RWPE1 (cell line): ENCODE measurements around the gene RAD18.

Experiments used
- CTCF ChIA-PET: fragments of 350-600 bp; sonication (Branson Sonifier 250); formaldehyde crosslinking; extraction: SDS; loops from one replicate; lab custom pipeline; 2021; lab: Yijun Ruan, JAX
- POLR2A ChIA-PET: fragments of 400-600 bp; formaldehyde crosslinking; extraction: SDS; loops from one replicate; lab custom pipeline; 2020; ENCODE audit warnings: antibody characterized with exemption; ENCODE audit not compliant: low non-redundant PET; lab: Yijun Ruan, JAX
- DNase-seq: peaks from one replicate; pipeline ENCODE4 v3.0.0; 2012; ENCODE audit warnings: low spot score
- H3K27ac ChIP-seq: fragments of 450-650 bp; 2 replicates; pipeline ENCODE4 v1.5.1; 2017
- TF ChIP-seq, protein P1 (sequence below): fragments of 450-650 bp; conservative IDR thresholded peaks from 2 replicates; pipeline ENCODE4 v1.5.1; 2017; ENCODE audit warnings: low read depth, mild to moderate bottlenecking

The RAD18 gene

DNA sequence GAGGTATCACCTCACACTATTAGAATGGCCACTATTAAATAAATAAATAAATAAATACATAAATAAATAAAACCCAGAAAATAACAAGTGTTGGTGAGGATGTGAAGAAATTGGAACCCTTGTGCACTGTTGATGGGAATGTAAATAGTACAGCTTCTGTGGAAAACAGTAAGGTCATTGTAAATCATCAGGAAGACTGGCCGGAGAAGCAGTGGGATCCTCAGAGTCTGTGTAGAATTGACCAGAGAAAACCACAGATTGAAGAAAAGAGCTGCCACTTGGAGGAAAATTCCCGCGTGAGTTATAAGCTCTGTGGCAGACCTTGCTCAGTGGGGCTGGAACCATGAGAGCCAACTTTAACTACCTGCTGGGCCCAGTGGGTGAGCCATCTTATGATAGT lies 92.0 kb downstream of the RAD18 start:
- H3K27ac ChIP-seq, result no peak overlapping the region
- DNase-seq, result no peak
- TF ChIP-seq, protein P1, sequence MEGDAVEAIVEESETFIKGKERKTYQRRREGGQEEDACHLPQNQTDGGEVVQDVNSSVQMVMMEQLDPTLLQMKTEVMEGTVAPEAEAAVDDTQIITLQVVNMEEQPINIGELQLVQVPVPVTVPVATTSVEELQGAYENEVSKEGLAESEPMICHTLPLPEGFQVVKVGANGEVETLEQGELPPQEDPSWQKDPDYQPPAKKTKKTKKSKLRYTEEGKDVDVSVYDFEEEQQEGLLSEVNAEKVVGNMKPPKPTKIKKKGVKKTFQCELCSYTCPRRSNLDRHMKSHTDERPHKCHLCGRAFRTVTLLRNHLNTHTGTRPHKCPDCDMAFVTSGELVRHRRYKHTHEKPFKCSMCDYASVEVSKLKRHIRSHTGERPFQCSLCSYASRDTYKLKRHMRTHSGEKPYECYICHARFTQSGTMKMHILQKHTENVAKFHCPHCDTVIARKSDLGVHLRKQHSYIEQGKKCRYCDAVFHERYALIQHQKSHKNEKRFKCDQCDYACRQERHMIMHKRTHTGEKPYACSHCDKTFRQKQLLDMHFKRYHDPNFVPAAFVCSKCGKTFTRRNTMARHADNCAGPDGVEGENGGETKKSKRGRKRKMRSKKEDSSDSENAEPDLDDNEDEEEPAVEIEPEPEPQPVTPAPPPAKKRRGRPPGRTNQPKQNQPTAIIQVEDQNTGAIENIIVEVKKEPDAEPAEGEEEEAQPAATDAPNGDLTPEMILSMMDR, result no peak
- ChIA-PET POLR2A (no interaction called here), CTCF (interaction anchor here (0.6 kb wide), 1 partner anchor 243 kb away, joined by 3 read pairs; no protein-coding TSS in a partner anchor)

DNA sequence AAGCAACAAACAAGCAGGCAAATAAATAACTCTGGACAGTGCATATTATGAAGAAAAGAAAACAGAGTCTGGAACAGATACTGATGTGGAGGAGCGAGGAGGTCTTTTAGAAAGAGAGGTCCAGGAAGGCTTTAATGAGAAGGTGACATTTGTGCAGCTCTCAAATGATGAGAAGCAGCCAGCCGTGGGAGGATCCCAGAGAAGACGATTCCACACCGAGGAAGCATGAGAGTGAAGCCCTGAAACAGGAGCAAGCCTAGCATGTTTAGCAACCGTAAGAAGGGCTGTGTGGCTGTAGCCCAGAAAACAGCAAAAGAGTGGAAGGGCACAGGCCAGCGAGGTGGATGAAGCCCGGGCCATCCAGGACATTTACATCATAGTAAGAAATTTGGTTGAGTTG lies 93.1 kb downstream of the RAD18 start:
- TF ChIP-seq, protein P1, result no peak
- CTCF ChIA-PET, result no interaction called here
- DNase-seq, result no peak
- peak overlapping the region; percentile 80 for H3K27ac ChIP-seq
- POLR2A ChIA-PET, result no interaction called here

DNA sequence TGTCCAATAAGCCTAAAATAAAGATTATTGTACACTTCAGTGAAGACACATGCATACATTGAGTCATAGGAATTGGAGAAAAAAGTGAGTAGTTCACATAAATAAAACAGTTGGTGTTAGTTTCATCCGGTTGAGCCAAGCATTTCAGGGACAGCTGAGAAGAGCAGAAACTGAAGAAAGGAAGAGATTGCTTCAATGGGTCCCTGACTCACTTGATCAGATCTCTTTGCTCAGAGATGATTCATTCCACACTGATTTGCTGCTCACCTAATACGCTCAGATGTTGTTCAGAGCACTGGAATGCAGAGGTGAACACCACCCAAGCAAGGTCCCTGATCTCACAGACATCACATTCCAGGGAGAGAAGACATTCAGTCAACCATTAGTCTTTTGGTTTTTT lies 93.7 kb downstream of the RAD18 start:
- ChIA-PET POLR2A (no interaction called here), CTCF (no interaction called here)
- peak; percentile 86 for DNase-seq
- TF ChIP-seq, protein P1, result no peak
- H3K27ac ChIP-seq, result peak overlapping the region; percentile 80; the same call in 1 of the 2 replicates

DNA sequence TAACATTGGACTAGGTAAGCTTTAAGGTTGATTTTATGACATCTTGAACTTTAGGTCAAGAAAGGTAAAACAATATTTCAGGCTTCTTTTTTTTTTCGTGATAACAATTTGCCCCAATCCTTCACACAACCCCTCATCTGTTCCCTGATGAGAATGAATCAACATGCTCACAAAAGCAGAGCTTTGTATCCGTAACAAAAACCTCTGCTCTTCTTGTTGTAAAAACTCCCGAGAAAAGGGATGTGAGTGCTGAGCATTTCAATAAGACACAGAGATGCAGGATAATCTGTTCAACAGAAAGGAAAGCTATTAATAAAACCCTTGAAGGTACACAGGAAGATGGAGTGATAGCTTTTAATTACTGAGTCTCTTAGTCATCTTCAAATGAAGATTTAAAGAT lies 94.3 kb downstream of the RAD18 start:
- H3K27ac ChIP-seq, result no peak overlapping the region
- ChIA-PET POLR2A (no interaction called here), CTCF (no interaction called here)
- no peak for DNase-seq
- TF ChIP-seq, protein P1, result no peak

DNA sequence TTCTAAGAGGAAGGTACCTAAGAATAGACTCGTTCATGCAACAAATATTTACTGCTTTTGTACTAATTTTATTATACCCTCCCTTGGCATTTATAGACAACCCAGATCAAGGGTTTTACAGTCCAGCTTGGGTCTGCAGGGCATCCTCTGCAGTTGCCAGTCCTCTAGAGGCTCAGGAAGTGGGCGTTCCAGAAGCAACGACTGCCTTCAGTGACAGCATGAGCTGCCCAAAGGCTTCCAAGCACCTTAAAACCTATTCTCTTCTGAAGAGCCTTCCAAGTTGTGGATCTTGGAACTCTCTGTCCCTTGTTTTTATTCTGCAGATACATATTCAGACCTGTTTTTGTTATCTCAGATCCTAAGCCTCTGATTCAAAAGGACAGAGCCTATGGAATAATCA lies 95.6 kb downstream of the RAD18 start:
- no peak for DNase-seq
- CTCF ChIA-PET, result no interaction called here
- H3K27ac ChIP-seq, result no peak overlapping the region
- POLR2A ChIA-PET, result no interaction called here
- TF ChIP-seq, protein P1, result no peak

DNA sequence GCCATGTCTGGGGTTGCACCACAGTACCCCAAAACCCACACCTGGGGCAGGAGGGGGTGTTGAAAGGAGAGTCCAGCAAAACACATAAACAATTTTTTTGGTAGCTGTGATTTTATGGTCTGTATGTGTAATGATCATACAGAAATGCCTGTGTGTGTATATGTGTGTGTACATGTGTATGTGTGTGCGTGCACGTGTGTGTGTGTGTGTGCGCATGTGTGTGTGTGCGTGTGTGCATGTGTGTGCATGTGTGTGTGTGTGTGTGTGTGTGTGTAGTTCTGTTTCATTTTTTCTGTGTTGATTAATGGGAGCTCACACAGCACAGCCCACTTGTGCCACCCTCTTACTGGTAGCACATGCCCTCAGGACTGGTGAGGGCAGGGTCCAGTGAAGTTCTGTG lies 97.6 kb downstream of the RAD18 start:
- POLR2A ChIA-PET, result no interaction called here
- CTCF ChIA-PET, result no interaction called here
- TF ChIP-seq, protein P1, result no peak
- no peak for DNase-seq
- H3K27ac ChIP-seq, result no peak overlapping the region
